UCSD-AML1 (cell line): Measurements from ENCODE around the gene CLCC1.

Experiments
- DNase-seq: peaks from one replicate; lab custom pipeline; 2025; ENCODE audit not compliant: unreplicated experiment; lab: John Stamatoyannopoulos, UW

Gene CLCC1

DNA sequence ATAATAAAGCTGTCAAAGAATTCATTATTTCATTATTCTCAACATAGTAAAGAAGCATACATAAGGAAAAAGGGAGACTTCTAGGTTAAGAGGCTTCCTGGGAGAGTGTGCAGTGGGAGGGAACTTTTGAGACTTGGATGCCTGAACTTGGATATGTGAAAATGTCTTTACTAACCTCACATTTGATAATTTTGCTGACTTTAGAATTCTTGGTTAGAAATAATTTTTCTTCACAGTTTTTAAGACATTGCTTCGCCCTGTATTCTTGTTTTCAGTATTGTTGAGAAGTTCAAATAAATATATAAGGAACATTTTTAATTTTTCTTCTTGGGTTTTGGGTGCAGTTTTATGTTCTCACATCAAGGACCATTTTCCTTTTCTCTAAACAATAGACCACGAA is 46.5 kb downstream of the CLCC1 start:
- DNase-seq, result no peak
